PC-3 (cell line): ENCODE results near the gene NLN. TPM values are rescaled to one million over a fixed set of nuclear protein-coding genes. Genes with fewer than 3 reads are reported as not detected.

Experiments
- ATAC-seq: fragments of 200-7000 bp; cut with Tn5 transposase; 2 replicates; pipeline ENCODE4 v1.9.1; 2020; ENCODE audit warnings: mild to moderate bottlenecking, moderate library complexity
- BruUV-seq: library from RNA; stranded (reverse); fragments of 400-500 nt; replicated peaks from 2 replicates; lab custom pipeline; 2021; lab: Mats Ljungman, UMichigan
- CTCF ChIA-PET: fragments of 300-600 bp; sonication (Branson Sonifier 250); formaldehyde crosslinking; loops from one replicate; lab custom pipeline; 2022; ENCODE audit warnings: antibody characterized with exemption; lab: Charles Lee
- POLR2A ChIA-PET: fragments of 300-600 bp; sonication (Branson Sonifier 250); formaldehyde crosslinking; loops from one replicate; lab custom pipeline; 2022; ENCODE audit warnings: antibody characterized with exemption; ENCODE audit not compliant: unreplicated experiment; lab: Charles Lee
- DNase-seq: peaks from one replicate; pipeline ENCODE4 v3.0.0-alpha.2; 2015
- H2AFZ ChIP-seq: fragments of 300-600 bp; sonication (generic); 2 replicates; pipeline ENCODE4 v1.6.0; 2016; ENCODE audit warnings: antibody characterized with exemption, low read length
- H3F3A ChIP-seq: fragments of 300-600 bp; sonication (generic); one replicate; pipeline ENCODE4 v1.6.0; 2017; ENCODE audit warnings: antibody characterized with exemption, low read length, control low read depth, mild to moderate bottlenecking; ENCODE audit not compliant: unreplicated experiment
- H3K27ac ChIP-seq: fragments of 300-600 bp; sonication (generic); 2 replicates; pipeline ENCODE4 v1.5.1; 2016; ENCODE audit warnings: mild to moderate bottlenecking, low read length
- H3K27me3 ChIP-seq: fragments of 300-600 bp; sonication (generic); 2 replicates; pipeline ENCODE4 v1.6.1; 2016; ENCODE audit warnings: low read length, mixed read lengths
- H3K36me3 ChIP-seq: fragments of 300-600 bp; sonication (generic); 2 replicates; pipeline ENCODE4 v1.6.1; 2016; ENCODE audit warnings: low read depth, mixed run types, low read length, mixed read lengths
- H3K4me1 ChIP-seq: fragments of 300-600 bp; sonication (generic); 2 replicates; pipeline ENCODE4 v1.5.1; 2016; ENCODE audit warnings: low read length; ENCODE audit not compliant: insufficient read depth
- H3K4me2 ChIP-seq: fragments of 300-600 bp; sonication (generic); 2 replicates; pipeline ENCODE4 v1.6.0; 2016; ENCODE audit warnings: low read length
- H3K4me3 ChIP-seq: fragments of 300-600 bp; sonication (generic); 2 replicates; pipeline ENCODE4 v1.5.1; 2016; ENCODE audit warnings: mild to moderate bottlenecking, low read length, mixed read lengths
- H3K79me2 ChIP-seq: fragments of 300-600 bp; sonication (generic); 2 replicates; pipeline ENCODE4 v1.6.1; 2017; ENCODE audit warnings: low read length, mixed read lengths
- H3K9ac ChIP-seq: fragments of 300-600 bp; sonication (generic); 2 replicates; pipeline ENCODE4 v1.6.0; 2016; ENCODE audit warnings: mild to moderate bottlenecking, low read length
- H3K9me2 ChIP-seq: fragments of 300-600 bp; sonication (generic); replicated peaks from 2 replicates; pipeline ENCODE4 v1.6.1; 2016; ENCODE audit warnings: mixed run types, low read length, mixed read lengths
- H3K9me3 ChIP-seq: fragments of 300-600 bp; sonication (generic); 2 replicates; pipeline ENCODE4 v1.6.1; 2016; ENCODE audit warnings: low read length, mixed read lengths
- H4K20me1 ChIP-seq: fragments of 300-600 bp; sonication (generic); 2 replicates; pipeline ENCODE4 v1.6.1; 2016; ENCODE audit warnings: low read length, mixed read lengths
- EZH2 ChIP-seq: fragments of 300-600 bp; sonication (generic); IDR thresholded peaks from one replicate; pipeline ENCODE4 v1.6.1; 2017; ENCODE audit warnings: antibody characterized with exemption, mild to moderate bottlenecking, low read length; ENCODE audit not compliant: unreplicated experiment
- EZH2phosphoT487 ChIP-seq: fragments of 300-600 bp; sonication (generic); IDR thresholded peaks from 2 replicates; pipeline ENCODE4 v1.6.1; 2018; ENCODE audit warnings: mild to moderate bottlenecking, antibody characterized with exemption, low read length, borderline replicate concordance
- intact Hi-C: fragments of 100-400 bp; cut with micrococcal nuclease; formaldehyde crosslinking; loops from 2 replicates; pipeline ENCODE4 v1.9.0; 2023
- total RNA-seq: library from RNA; depleted of rRNA; stranded (reverse); fragments of >200 nt; gene quantifications from 2 replicates; pipeline ENCODE4 v1.2.3, GENCODE V29; 2014
- TF ChIP-seq, protein P1 (sequence below): fragments of 300-600 bp; sonication (generic); conservative IDR thresholded peaks from 2 replicates; pipeline ENCODE4 v1.5.1; 2017; ENCODE audit warnings: antibody characterized with exemption, low read depth, mild to moderate bottlenecking, low read length

NLN gene
- total RNA-seq, 1 experiment from 2014 or later, result 13.6 TPM

- H3K27me3 ChIP-seq, result no peaks in the 10 kb centered on the region
- no peak for TF ChIP-seq EZH2
- TF ChIP-seq, protein P1, sequence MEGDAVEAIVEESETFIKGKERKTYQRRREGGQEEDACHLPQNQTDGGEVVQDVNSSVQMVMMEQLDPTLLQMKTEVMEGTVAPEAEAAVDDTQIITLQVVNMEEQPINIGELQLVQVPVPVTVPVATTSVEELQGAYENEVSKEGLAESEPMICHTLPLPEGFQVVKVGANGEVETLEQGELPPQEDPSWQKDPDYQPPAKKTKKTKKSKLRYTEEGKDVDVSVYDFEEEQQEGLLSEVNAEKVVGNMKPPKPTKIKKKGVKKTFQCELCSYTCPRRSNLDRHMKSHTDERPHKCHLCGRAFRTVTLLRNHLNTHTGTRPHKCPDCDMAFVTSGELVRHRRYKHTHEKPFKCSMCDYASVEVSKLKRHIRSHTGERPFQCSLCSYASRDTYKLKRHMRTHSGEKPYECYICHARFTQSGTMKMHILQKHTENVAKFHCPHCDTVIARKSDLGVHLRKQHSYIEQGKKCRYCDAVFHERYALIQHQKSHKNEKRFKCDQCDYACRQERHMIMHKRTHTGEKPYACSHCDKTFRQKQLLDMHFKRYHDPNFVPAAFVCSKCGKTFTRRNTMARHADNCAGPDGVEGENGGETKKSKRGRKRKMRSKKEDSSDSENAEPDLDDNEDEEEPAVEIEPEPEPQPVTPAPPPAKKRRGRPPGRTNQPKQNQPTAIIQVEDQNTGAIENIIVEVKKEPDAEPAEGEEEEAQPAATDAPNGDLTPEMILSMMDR, result no peak
- TF ChIP-seq EZH2phosphoT487, result no peak
- H3F3A ChIP-seq, result no peaks in the 10 kb centered on the region
- intact Hi-C loops, result no loop called here
- CTCF ChIA-PET, result no interaction called here
- no peaks in the 10 kb centered on the region for H3K4me1 ChIP-seq
- no peak overlapping the region for H3K9ac ChIP-seq
- H3K4me3 ChIP-seq, result no peak overlapping the region
- H3K9me3 ChIP-seq, result no peaks in the 10 kb centered on the region
- H3K27ac ChIP-seq, result no peak overlapping the region
- H2AFZ ChIP-seq, result no peak overlapping the region
- no peaks in the 10 kb centered on the region for H3K36me3 ChIP-seq
- POLR2A ChIA-PET, result no interaction called here
- no peaks in the 10 kb centered on the region for H3K9me2 ChIP-seq
- H4K20me1 ChIP-seq, result no peaks in the 10 kb centered on the region
- no peak for ATAC-seq
- no peak overlapping the region for H3K4me2 ChIP-seq
- DNase-seq, result no peak
- no TSS peak for BruUV-seq
- H3K79me2 ChIP-seq, result no peaks in the 10 kb centered on the region; the same call in 1 of the 2 replicates
Observed at GRCh38 chr5:65749221-65749844, 27.3 kb downstream of the NLN start.

DNA sequence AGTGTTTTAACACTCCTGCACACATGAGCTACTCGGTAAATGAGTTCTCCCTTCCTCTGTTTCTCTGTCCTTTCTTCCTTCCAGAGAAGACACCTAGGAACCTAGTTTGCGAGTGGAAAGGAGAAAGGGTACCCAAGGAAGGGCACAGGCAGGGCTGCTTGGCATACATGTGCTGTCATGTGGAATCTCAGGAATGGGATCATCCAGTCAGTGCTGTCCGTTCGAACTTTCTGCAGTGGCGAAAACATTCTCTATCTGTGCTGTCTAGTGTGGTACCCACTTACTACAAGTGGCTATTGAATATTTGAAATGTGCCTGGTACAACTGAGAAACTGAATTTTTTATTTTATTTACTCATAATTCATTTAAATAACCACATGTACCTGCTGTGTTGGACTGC lies 28.0 kb downstream of the NLN start:
- ATAC-seq (no peak), DNase-seq (no peak)
- Histone ChIP-seq H3K9me3 (no peaks in the 10 kb centered on the region), H3F3A (no peaks in the 10 kb centered on the region), H4K20me1 (no peaks in the 10 kb centered on the region), H3K79me2 (no peaks in the 10 kb centered on the region; the same call in 1 of the 2 replicates), H2AFZ (no peak overlapping the region), H3K4me1 (no peaks in the 10 kb centered on the region), H3K27ac (no peak overlapping the region), H3K4me3 (no peak overlapping the region), H3K36me3 (no peaks in the 10 kb centered on the region), H3K4me2 (no peak overlapping the region), H3K27me3 (no peaks in the 10 kb centered on the region), H3K9ac (no peak overlapping the region), H3K9me2 (no peaks in the 10 kb centered on the region)
- POLR2A ChIA-PET, result no interaction called here
- CTCF ChIA-PET, result no interaction called here
- TF ChIP-seq, protein P1, result no peak
- TF ChIP-seq EZH2phosphoT487 (no peak), EZH2 (no peak)
- intact Hi-C loops, result no loop called here
- no TSS peak for BruUV-seq

DNA sequence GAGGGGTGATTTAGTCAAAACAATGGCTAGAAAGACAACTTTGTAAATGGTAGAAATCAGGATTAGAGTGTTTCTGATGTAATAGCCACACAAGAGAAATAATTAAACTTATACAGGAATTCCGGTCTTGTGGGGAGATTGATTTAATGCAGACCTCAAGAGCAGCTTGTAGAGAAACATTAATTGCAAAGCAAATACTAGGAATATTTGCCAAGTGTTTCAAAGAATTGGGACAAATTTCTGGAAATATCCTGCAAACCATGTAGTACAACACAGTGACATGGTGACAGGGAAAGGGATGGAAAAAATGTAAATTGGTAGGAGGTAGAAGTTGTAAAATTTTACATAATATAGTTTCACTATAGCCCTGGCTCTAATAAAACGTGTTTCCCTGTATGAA lies 28.9 kb downstream of the NLN start:
- Histone ChIP-seq H3K9ac (no peak overlapping the region), H3F3A (no peaks in the 10 kb centered on the region), H4K20me1 (no peaks in the 10 kb centered on the region), H3K4me2 (no peak overlapping the region), H3K4me3 (no peak overlapping the region), H3K9me3 (no peaks in the 10 kb centered on the region), H3K9me2 (no peaks in the 10 kb centered on the region), H3K4me1 (no peaks in the 10 kb centered on the region), H2AFZ (no peak overlapping the region), H3K79me2 (no peaks in the 10 kb centered on the region), H3K27ac (no peak overlapping the region), H3K27me3 (no peaks in the 10 kb centered on the region), H3K36me3 (no peaks in the 10 kb centered on the region)
- BruUV-seq, result no TSS peak
- DNase-seq (no peak), ATAC-seq (no peak)
- ChIA-PET POLR2A (interaction anchor here (0.5 kb wide), 1 partner anchor 174 kb away, joined by 13 read pairs; no protein-coding TSS in a partner anchor), CTCF (no interaction called here)
- TF ChIP-seq, protein P1, result no peak
- TF ChIP-seq EZH2phosphoT487 (no peak), EZH2 (no peak)
- intact Hi-C loops, result no loop called here
